Endothelial cell of umbilical vein (primary cell): ENCODE data around the gene UTS2B. TPM values are rescaled to one million over a fixed set of nuclear protein-coding genes. Genes with fewer than 3 reads are reported as not detected.

Experiments
- BruUV-seq: library from RNA; stranded (reverse); fragments of 400-500 nt; replicated peaks from 2 replicates; lab custom pipeline; 2021; lab: Mats Ljungman, UMichigan
- CTCF ChIA-PET: fragments of 300-600, 350-600 bp; sonication (Branson Sonifier 250); formaldehyde crosslinking; loops from one replicate; lab custom pipeline; 2021; ENCODE audit warnings: antibody characterized with exemption, inconsistent platforms; lab: Charles Lee
- POLR2A ChIA-PET: fragments of 300-600, 350-600 bp; sonication (Branson Sonifier 250); formaldehyde crosslinking; loops from one replicate; lab custom pipeline; 2021; ENCODE audit warnings: antibody characterized with exemption, inconsistent platforms; lab: Charles Lee
- DNase-seq: peaks from one replicate; pipeline ENCODE4 v3.0.0-alpha.2; 2011; ENCODE audit warnings: low read depth, low spot score
- FAIRE-seq: peaks from 2 replicates; lab custom pipeline; 2011; peaks lifted over from hg19 to GRCh38; lab: Jason Lieb, UNC
- H2AFZ ChIP-seq: 2 replicates; pipeline ENCODE4 v1.6.0; 2012; ENCODE audit warnings: low read depth, low read length, control low read depth, inconsistent platforms
- H3K27ac ChIP-seq: 2 replicates; pipeline ENCODE4 v1.5.1; 2011; ENCODE audit warnings: low read depth, mild to moderate bottlenecking, control low read depth, low read length, moderate library complexity; ENCODE audit not compliant: insufficient read depth
- H3K27me3 ChIP-seq, 2 experiments: 2 replicates each; pipeline versions ENCODE4 v1.6.0 to v1.6.1; 2011; ENCODE audit warnings: low read length in 2 of 2, mixed read lengths in 1 of 2; ENCODE audit not compliant: control insufficient read depth in 2 of 2, insufficient read depth in 2 of 2
- H3K36me3 ChIP-seq, 2 experiments: 2 replicates in 1 of 2; 3 replicates in 1 of 2; pipeline ENCODE4 v1.5.1; 2011; ENCODE audit warnings: low read length in 2 of 2, mild to moderate bottlenecking in 1 of 2, moderate library complexity in 1 of 2; ENCODE audit not compliant: control insufficient read depth in 2 of 2, insufficient read depth in 2 of 2; ENCODE audit errors: extremely low read depth in 1 of 2
- H3K4me1 ChIP-seq: 3 replicates; pipeline ENCODE4 v1.5.1; 2011; ENCODE audit warnings: mild to moderate bottlenecking, low read length; ENCODE audit not compliant: control insufficient read depth, insufficient read depth; ENCODE audit errors: extremely low read depth
- H3K4me2 ChIP-seq: 2 replicates; pipeline ENCODE4 v1.6.1; 2011; ENCODE audit warnings: low read length, control low read depth, mixed read lengths; ENCODE audit not compliant: insufficient read depth
- H3K4me3 ChIP-seq, 3 experiments: fragments of 200-600 bp in 1 of 3; sonication (generic), shearing (Covaris generic) in 1 of 3; replicated peaks in 1 of 3; 2 replicates each; pipeline ENCODE4 v1.5.1; 2011 to 2016; ENCODE audit warnings: control low read depth in 3 of 3, low read length in 3 of 3, mild to moderate bottlenecking in 2 of 3, inconsistent platforms in 1 of 3, low read depth in 1 of 3, moderate library complexity in 1 of 3; ENCODE audit not compliant: insufficient read depth in 1 of 3
- H3K79me2 ChIP-seq: 2 replicates; pipeline ENCODE4 v1.6.0; 2012; ENCODE audit warnings: low read length, inconsistent platforms; ENCODE audit not compliant: control insufficient read depth, insufficient read depth
- H3K9ac ChIP-seq: replicated peaks from 2 replicates; pipeline ENCODE3; 2011; ENCODE audit warnings: low read length, control low read depth; ENCODE audit not compliant: insufficient read depth; ENCODE audit errors: extremely low read depth
- H3K9me1 ChIP-seq: replicated peaks from 3 replicates; pipeline ENCODE4 v1.6.0; 2011; ENCODE audit warnings: mild to moderate bottlenecking, low read length; ENCODE audit not compliant: control insufficient read depth, insufficient read depth; ENCODE audit errors: extremely low read depth
- H3K9me3 ChIP-seq: replicated peaks from 2 replicates; pipeline ENCODE4 v1.5.1; 2012; ENCODE audit warnings: low read length, inconsistent platforms; ENCODE audit not compliant: control insufficient read depth, insufficient read depth
- H4K20me1 ChIP-seq: replicated peaks from 2 replicates; pipeline ENCODE3; 2011; ENCODE audit warnings: mild to moderate bottlenecking, low read length; ENCODE audit not compliant: control insufficient read depth, insufficient read depth; ENCODE audit errors: extremely low read depth
- EZH2 ChIP-seq: IDR thresholded peaks from 2 replicates; pipeline ENCODE4 v1.6.1; 2012; ENCODE audit warnings: borderline replicate concordance, low read depth, mild to moderate bottlenecking, moderate library complexity, low read length, inconsistent platforms; ENCODE audit not compliant: severe bottlenecking
- FOS ChIP-seq: IDR thresholded peaks from 2 replicates; pipeline ENCODE4 v1.6.1; 2011; ENCODE audit warnings: mild to moderate bottlenecking, low read length, moderate library complexity, borderline replicate concordance; ENCODE audit not compliant: insufficient read depth
- JUN ChIP-seq: IDR thresholded peaks from 2 replicates; pipeline ENCODE4 v1.6.1; 2011; ENCODE audit warnings: borderline replicate concordance, low read depth; ENCODE audit not compliant: insufficient read length, insufficient read depth
- MYC ChIP-seq: IDR thresholded peaks from one replicate; pipeline ENCODE4 v1.6.1; 2011; ENCODE audit warnings: mild to moderate bottlenecking, low read depth, low read length
- POLR2A ChIP-seq: IDR thresholded peaks from 2 replicates; pipeline ENCODE4 v1.6.1; 2012; ENCODE audit warnings: low read depth, mild to moderate bottlenecking, control low read depth, low read length
- POLR2AphosphoS5 ChIP-seq: IDR thresholded peaks from 2 replicates; pipeline ENCODE4 v1.6.1; 2012; ENCODE audit warnings: low read depth, mild to moderate bottlenecking, control low read depth, low read length, moderate library complexity; ENCODE audit not compliant: insufficient read depth
- dilution Hi-C: fragments of 300-500 bp; cut with MboI; formaldehyde crosslinking; loops from one replicate; pipeline ENCODE4 v1.15.0; 2019; ENCODE audit warnings: low sequenced_read_pairs; ENCODE audit not compliant: extremely low pct_ligation_motif_present
- intact Hi-C: fragments of 100-400 bp; cut with micrococcal nuclease; formaldehyde crosslinking; loops from one replicate; pipeline ENCODE4 v1.10.0; 2022
- polyA plus RNA-seq, 4 experiments: library from polyadenylated mRNA; depleted of rRNA in 3 of 4; stranded (reverse) in 3 of 4; unstranded in 1 of 4; fragments of >200 nt; gene quantifications; 2 replicates each; pipeline versions ENCODE4 v1.2.1 to v1.2.3, GENCODE V29; 2011 to 2012; ENCODE audit warnings: missing spikeins in 1 of 4
- total RNA-seq: library from RNA; stranded (reverse); gene quantifications from 2 replicates; pipeline ENCODE4 v1.2.3, GENCODE V29; 2021
- TF ChIP-seq, protein P1 (sequence below): IDR thresholded peaks from 2 replicates; pipeline ENCODE4 v1.6.1; 2011; ENCODE audit not compliant: insufficient read depth, insufficient read length

The UTS2B gene
- total and polyA plus RNA-seq, 2 donors (not counting 3 experiments of a cell fraction or from before 2014, with no cell fraction given): 0.21 to 1.1 TPM

DNA sequence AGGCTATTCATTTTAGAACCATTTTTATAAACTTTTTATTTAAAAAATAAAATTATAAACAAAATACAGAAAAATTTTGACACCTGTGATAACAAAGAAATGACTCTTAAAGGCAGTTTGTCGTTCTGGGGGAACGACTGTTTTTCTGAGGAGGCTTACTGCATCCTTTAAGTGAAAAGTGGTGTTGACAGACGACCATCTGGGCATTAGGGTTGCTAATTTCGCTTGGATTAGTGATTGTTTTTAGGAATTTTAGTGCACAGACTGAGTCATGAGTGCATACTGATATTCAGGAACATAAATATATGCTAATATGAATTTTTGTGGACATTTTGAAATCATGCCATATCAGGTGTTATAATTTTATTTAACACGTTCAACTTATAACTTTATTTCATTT is 102.8 kb downstream of the UTS2B start:
- Histone ChIP-seq H3K4me1 (no peaks in the 10 kb centered on the region), H3K9me3 (no peaks in the 10 kb centered on the region), H3K27ac (no peak overlapping the region), H3K4me3 (no peak overlapping the region), H3K79me2 (no peaks in the 10 kb centered on the region), H2AFZ (no peak overlapping the region), H4K20me1 (no peaks in the 10 kb centered on the region), H3K4me2 (no peak overlapping the region), H3K9me1 (no peaks in the 10 kb centered on the region), H3K27me3 (no peaks in the 10 kb centered on the region), H3K9ac (no peak overlapping the region), H3K36me3 (no peaks in the 10 kb centered on the region)
- intact Hi-C loops (no loop called here), dilution Hi-C loops (no loop called here)
- TF ChIP-seq FOS: no peak
- no peak for TF ChIP-seq POLR2AphosphoS5
- no peak for FAIRE-seq
- DNase-seq: no peak
- BruUV-seq: no TSS peak
- ChIA-PET CTCF (no interaction called here), POLR2A (no interaction called here)

DNA sequence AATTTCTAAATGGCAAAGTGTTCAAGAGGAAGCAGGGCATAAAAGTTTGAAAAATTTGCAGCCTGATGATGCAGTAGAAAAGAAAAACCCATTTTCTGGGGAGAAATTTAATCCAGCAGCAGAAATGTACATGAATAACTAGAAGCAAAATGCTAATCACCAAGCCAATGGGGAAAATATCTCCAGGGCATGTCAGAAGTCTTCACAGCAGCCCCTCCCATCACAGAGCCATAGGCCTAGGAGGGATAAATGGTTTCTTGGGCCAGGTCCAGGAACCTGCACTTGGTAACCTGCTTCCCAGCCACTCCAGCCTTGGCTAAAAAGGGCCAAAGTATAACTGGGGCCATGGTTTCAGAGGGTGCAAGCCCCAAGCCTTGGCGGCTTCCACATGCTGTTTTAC is 108.7 kb downstream of the UTS2B start:
- H3K36me3 ChIP-seq: no peaks in the 10 kb centered on the region
- dilution Hi-C loops: no loop called here
- H2AFZ ChIP-seq: no peak overlapping the region
- no peaks in the 10 kb centered on the region for H3K9me3 ChIP-seq
- no peaks in the 10 kb centered on the region for H3K79me2 ChIP-seq
- H3K9me1 ChIP-seq: no peaks in the 10 kb centered on the region
- H3K4me3 ChIP-seq: no peak overlapping the region
- intact Hi-C loops: loop anchor here (5.0 kb wide), 1 partner anchor 84 kb away; no protein-coding TSS in a partner anchor
- no peaks in the 10 kb centered on the region for H4K20me1 ChIP-seq
- ChIA-PET POLR2A (no interaction called here), CTCF (no interaction called here)
- TF ChIP-seq, protein P1, sequence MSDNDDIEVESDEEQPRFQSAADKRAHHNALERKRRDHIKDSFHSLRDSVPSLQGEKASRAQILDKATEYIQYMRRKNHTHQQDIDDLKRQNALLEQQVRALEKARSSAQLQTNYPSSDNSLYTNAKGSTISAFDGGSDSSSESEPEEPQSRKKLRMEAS: no peak
- TF ChIP-seq EZH2 (no peak), POLR2A (no peak), JUN (no peak), MYC (no peak)
- H3K4me1 ChIP-seq: no peaks in the 10 kb centered on the region
- no TSS peak for BruUV-seq
- FAIRE-seq (no peak), DNase-seq (no peak)
- no peak overlapping the region for H3K27ac ChIP-seq
- no peaks in the 10 kb centered on the region for H3K27me3 ChIP-seq
- no peak overlapping the region for H3K4me2 ChIP-seq
- no peak overlapping the region for H3K9ac ChIP-seq
